GM10248 (cell line): ENCODE data around the gene SLC6A9.

Experiments
- CTCF ChIA-PET: fragments of 300-600 bp; sonication (Branson Sonifier 250); formaldehyde crosslinking; extraction: SDS; loops from one replicate; lab custom pipeline; 2021; ENCODE audit warnings: antibody characterized with exemption; lab: Yijun Ruan, JAX
- POLR2A ChIA-PET: fragments of 350-650 bp; sonication (Branson Sonifier 250); formaldehyde crosslinking; extraction: SDS; loops from one replicate; lab custom pipeline; 2020; ENCODE audit warnings: antibody characterized with exemption; lab: Yijun Ruan, JAX
- DNase-seq: peaks from one replicate; pipeline ENCODE4 v3.0.0; 2012; ENCODE audit errors: extremely low spot score
- TF ChIP-seq, protein P1 (sequence below): IDR thresholded peaks from 2 replicates; pipeline ENCODE4 v1.5.1; 2012; ENCODE audit warnings: mild to moderate bottlenecking, low read depth; ENCODE audit errors: extremely low read depth, missing control alignments, control extremely low read depth

The SLC6A9 gene

DNA sequence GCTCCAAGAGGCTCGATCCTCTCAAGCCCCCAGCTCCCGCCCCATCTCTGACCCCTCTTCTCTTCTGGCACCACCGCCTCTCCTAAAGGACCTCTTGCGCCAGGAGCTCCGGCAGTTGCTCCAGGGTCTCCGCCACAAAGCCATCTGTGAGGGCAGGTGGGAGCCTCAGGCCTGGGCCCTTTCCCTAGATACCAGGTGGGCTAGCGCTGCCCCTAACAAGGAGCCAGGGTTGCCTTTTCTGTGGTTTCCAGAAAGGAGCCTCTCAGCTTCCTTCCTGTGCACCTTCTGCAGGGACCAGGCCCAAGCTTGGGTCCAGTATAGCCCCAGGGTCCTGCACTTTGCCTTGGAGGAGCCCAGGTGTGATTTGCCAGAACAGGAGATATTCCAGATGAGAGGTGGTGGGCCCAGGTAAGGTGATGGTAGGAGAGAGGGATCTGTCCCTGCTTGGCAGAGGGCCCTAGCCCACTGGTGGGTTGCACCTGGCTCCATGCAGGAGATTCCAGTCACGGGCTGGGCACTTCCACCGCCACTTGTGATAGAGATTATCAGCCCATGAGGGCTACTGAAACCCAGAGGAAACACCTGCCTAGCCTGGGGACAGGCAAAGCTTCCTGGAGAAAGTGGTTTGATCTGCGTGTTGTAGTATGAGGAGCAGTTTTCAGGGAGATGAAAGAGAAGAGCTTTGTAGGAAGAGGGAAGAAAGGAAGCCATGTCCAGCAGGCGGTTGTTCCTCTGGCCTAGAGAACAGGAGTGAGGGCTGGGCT is 38.8 kb downstream of the SLC6A9 start:
- DNase-seq, result no peak
- ChIA-PET POLR2A (interaction anchor here (0.6 to 1.0 kb wide), 2 partner anchors 16 to 17 kb away, joined by 3 to 4 read pairs; partner anchors contain the start of gene ATP6V0B), CTCF (interaction anchor here (1.0 to 6.4 kb wide), 7 partner anchors 13 to 661 kb away, joined by 3 to 59 read pairs (median 6); no protein-coding TSS in a partner anchor)
- TF ChIP-seq, protein P1, sequence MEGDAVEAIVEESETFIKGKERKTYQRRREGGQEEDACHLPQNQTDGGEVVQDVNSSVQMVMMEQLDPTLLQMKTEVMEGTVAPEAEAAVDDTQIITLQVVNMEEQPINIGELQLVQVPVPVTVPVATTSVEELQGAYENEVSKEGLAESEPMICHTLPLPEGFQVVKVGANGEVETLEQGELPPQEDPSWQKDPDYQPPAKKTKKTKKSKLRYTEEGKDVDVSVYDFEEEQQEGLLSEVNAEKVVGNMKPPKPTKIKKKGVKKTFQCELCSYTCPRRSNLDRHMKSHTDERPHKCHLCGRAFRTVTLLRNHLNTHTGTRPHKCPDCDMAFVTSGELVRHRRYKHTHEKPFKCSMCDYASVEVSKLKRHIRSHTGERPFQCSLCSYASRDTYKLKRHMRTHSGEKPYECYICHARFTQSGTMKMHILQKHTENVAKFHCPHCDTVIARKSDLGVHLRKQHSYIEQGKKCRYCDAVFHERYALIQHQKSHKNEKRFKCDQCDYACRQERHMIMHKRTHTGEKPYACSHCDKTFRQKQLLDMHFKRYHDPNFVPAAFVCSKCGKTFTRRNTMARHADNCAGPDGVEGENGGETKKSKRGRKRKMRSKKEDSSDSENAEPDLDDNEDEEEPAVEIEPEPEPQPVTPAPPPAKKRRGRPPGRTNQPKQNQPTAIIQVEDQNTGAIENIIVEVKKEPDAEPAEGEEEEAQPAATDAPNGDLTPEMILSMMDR, result no peak

DNA sequence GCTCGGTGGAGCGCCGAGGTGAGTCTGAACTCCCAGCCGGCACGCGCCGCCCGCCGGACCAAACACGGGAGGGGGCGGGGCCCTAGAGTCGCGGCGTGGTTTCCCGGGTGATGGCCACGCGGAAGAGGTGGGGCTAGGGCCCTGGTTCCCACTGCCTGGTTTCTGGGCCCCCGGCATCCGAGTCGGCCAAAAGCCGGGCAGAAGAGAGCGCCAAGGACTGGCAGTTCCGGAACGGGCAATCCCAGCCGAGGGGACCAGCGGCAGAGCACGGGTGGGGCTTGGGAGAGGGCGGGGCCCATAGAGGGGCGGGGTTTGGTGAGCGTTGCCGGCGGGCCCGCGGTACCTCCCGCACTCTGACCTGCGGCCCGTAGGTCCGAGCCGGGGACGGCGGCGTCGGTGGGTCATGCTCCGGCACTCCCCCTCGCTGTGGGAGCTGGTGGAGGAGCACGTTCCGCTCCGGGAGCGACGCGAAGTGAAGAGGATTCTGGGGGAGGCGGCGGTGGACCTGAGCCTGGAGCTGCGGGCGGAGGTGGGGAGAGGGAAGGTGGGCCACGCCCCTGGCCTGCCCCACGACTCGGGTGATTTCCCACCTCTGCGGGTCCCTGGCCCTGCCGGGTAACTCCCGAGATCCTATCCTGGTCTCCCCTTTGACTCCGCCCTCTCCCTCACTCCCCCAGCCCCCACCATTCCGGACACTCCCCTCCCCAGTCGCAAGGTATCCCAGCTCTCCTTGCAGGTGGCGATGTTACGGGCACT is 39.6 kb downstream of the SLC6A9 start, which contains the start of gene CCDC24:
TSS of gene CCDC24 (plus strand) at position 124 of the 756 bp plus-strand sequence. CDS start at position 404, 280 bp downstream.
- POLR2A ChIA-PET, result interaction anchor here (1.0 kb wide), 1 partner anchor 17 kb away, joined by 4 read pairs; the partner anchor contains the start of gene ATP6V0B
- CTCF ChIA-PET, result interaction anchor here (1.3 to 6.4 kb wide), 4 partner anchors 14 to 57 kb away, joined by 3 to 59 read pairs (median 16); no protein-coding TSS in a partner anchor
- TF ChIP-seq, protein P1, result no peak
- peak; percentile 90 for DNase-seq

DNA sequence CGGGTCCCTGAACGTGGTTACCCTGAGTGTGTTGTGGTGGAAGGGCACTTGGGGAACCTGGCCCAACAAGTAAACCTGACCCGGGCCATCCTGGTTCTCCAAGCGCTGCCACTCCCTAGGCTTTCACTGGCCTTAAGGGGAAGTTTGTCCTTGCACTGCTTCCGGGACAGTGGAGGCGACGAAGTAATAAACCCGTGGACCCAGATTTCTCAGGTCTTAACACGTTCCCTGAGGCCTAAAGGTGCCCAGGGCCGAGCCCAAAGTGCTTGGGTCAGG is 40.1 kb downstream of the SLC6A9 start:
- no peak for DNase-seq
- TF ChIP-seq, protein P1, result no peak
- CTCF ChIA-PET, result interaction anchor here (1.7 to 2.4 kb wide), 3 partner anchors 14 to 57 kb away, joined by 6 to 9 read pairs (median 8); no protein-coding TSS in a partner anchor
- POLR2A ChIA-PET, result no interaction called here

DNA sequence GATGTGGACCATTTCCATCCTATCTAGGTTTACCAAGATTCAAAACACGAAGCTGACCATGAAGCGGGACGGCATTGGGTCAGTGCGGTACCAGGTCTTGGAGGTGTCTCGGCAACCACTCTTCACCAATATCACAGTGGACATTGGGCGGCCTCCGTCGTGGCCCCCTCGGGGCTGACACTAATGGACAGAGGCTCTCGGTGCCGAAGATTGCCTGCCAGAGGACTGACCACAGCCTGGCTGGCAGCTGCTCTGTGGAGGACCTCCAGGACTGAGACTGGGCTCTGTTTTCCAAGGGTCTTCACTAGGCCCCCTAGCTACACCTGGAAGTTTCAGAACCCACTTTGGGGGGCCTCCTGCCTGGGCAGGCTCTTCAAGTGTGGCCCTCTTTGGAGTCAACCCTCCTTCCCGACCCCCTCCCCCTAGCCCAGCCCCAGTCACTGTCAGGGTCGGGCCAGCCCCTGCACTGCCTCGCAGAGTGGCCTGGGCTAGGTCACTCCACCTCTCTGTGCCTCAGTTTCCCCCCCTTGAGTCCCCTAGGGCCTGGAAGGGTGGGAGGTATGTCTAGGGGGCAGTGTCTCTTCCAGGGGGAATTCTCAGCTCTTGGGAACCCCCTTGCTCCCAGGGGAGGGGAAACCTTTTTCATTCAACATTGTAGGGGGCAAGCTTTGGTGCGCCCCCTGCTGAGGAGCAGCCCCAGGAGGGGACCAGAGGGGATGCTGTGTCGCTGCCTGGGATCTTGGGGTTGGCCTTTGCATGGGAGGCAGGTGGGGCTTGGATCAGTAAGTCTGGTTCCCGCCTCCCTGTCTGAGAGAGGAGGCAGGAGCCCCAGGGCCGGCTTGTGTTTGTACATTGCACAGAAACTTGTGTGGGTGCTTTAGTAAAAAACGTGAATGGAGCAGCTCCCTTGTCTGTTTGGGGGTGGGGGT is 40.7 kb downstream of the SLC6A9 start:
- CTCF ChIA-PET, result interaction anchor here (1.7 to 2.4 kb wide), 3 partner anchors 14 to 56 kb away, joined by 6 to 9 read pairs (median 8); no protein-coding TSS in a partner anchor

DNA sequence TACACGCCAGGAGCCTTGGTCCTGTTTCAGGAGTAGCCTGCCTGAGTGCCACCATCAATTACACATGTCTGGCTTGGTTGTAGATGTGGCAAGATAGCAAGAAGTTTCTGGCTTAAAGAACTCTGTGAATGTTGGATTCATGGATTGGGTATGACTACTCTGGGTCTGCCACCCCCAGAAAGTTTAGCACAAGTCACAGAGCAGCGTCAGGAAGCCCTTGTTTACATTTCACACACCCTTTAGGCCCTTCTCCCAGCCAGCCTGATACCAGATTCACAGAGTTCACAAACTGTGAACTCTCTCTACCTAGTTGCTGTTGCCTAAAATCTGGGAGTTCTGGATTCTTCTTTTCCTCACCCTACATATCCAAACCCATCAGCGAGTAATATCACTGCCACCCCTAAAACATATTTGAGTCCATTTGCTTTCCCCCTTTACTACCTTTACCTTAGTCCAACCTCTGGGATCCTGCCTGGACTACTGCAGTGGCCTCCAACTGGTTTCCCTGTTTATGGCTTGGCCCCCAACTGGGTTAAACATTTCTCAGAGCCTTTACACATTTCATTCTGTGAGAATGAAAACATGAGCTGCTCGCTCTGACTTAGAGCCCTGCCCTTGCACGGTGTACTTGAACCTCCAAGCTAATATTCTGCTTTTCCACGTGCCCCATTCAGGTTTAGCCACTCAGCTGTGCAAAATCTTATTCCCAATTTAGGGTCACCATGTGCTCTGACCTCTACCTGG is 43.9 kb downstream of the SLC6A9 start:
- TF ChIP-seq, protein P1, result no peak
- no peak for DNase-seq
- ChIA-PET CTCF (interaction anchor here (1.2 to 2.2 kb wide), 3 partner anchors 11 to 223 kb away, joined by 3 to 9 read pairs (median 3); partner anchors contain the start of gene ATP6V0B), POLR2A (interaction anchor here (1.1 kb wide), 1 partner anchor 13 kb away, joined by 3 read pairs; the partner anchor contains the start of gene ATP6V0B)

More for the DNA sequence above, 40.7 kb downstream of the SLC6A9 start:
- DNase-seq, result no peak
- TF ChIP-seq, protein P1, result no peak
- POLR2A ChIA-PET, result no interaction called here
